M059J (cell line): ENCODE data around the gene OPTC. TPM values are rescaled to one million over a fixed set of nuclear protein-coding genes. Genes with fewer than 3 reads are reported as not detected.
A peak's percentile ranks its signal among the peaks of the same experiment; 100 is the strongest.

ENCODE experiments used
- DNase-seq: peaks from one replicate; pipeline ENCODE4 v3.0.0-alpha.2; 2012; ENCODE audit warnings: low read depth
- total RNA-seq: library from RNA; depleted of rRNA; stranded (reverse); fragments of >200 nt; shearing (Covaris generic); gene quantifications from 2 replicates; pipeline ENCODE4 v1.2.3, GENCODE V29; 2014; rRNA removed

The OPTC gene
- total RNA-seq, 1 experiment from 2014 or later = not detected

- DNase-seq = peak; percentile 100
Observed at GRCh38 chr1:203558064-203558760, 64.3 kb downstream of the OPTC start.

Other genes starting within 250 kb of the OPTC start
- 0.67 and 1.2 TPM in 2 replicates for gene BTG2, start 188.6 kb upstream of the OPTC start, total RNA-seq
- not detected in 2 replicates for gene FMOD, start 143.0 kb upstream of the OPTC start, total RNA-seq
- gene PRELP, start 18.3 kb upstream of the OPTC start, total RNA-seq = not detected in 2 replicates
- 55.2 and 85.4 TPM in 2 replicates for gene ATP2B4, start 132.7 kb downstream of the OPTC start, total RNA-seq